Measurements from ENCODE around the gene WWTR1.

- TF ChIP-seq POLR2A (IDR thresholded peaks at IDR 0.05; ENCODE audit: low read depth, low read length) (no peak), MYC (IDR thresholded peaks at IDR 0.05; ENCODE audit: low read depth, low read length) (no peak), POLR2AphosphoS5 (IDR thresholded peaks at IDR 0.05; ENCODE audit: insufficient read depth, low read depth, low read length) (no peak), FOS (IDR thresholded peaks at IDR 0.05; ENCODE audit: borderline replicate concordance, insufficient read depth, low read length) (no peak), EZH2 (IDR thresholded peaks at IDR 0.05; ENCODE audit: borderline replicate concordance, low read depth, low read length, severe bottlenecking) (no peak), MAX (IDR thresholded peaks at IDR 0.05; ENCODE audit: insufficient read depth, insufficient read length) (no peak), GATA2 (IDR thresholded peaks at IDR 0.05; ENCODE audit: insufficient read depth, insufficient read length, low read depth, low read length) (no peak)
- TF ChIP-seq, protein P1, sequence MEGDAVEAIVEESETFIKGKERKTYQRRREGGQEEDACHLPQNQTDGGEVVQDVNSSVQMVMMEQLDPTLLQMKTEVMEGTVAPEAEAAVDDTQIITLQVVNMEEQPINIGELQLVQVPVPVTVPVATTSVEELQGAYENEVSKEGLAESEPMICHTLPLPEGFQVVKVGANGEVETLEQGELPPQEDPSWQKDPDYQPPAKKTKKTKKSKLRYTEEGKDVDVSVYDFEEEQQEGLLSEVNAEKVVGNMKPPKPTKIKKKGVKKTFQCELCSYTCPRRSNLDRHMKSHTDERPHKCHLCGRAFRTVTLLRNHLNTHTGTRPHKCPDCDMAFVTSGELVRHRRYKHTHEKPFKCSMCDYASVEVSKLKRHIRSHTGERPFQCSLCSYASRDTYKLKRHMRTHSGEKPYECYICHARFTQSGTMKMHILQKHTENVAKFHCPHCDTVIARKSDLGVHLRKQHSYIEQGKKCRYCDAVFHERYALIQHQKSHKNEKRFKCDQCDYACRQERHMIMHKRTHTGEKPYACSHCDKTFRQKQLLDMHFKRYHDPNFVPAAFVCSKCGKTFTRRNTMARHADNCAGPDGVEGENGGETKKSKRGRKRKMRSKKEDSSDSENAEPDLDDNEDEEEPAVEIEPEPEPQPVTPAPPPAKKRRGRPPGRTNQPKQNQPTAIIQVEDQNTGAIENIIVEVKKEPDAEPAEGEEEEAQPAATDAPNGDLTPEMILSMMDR (IDR thresholded peaks at IDR 0.05; ENCODE audit: extremely low read depth in 1 of 2, insufficient read depth in 1 of 2, low read depth in 1 of 2, low read length in 2 of 2) = no peak
Observed at GRCh38 chr3:149551500-149551899, 106.3 kb downstream of the WWTR1 start.
